NCI-H510A treated with DMSO at 0.1 percent for 48 hours (cell line): ENCODE results near the gene RDX.
A peak's percentile ranks its signal among the peaks of the same experiment; 100 is the strongest.

ENCODE experiments used
- DNase-seq: peaks from one replicate; lab custom pipeline; 2025; lab: John Stamatoyannopoulos, UW

The RDX gene

DNA sequence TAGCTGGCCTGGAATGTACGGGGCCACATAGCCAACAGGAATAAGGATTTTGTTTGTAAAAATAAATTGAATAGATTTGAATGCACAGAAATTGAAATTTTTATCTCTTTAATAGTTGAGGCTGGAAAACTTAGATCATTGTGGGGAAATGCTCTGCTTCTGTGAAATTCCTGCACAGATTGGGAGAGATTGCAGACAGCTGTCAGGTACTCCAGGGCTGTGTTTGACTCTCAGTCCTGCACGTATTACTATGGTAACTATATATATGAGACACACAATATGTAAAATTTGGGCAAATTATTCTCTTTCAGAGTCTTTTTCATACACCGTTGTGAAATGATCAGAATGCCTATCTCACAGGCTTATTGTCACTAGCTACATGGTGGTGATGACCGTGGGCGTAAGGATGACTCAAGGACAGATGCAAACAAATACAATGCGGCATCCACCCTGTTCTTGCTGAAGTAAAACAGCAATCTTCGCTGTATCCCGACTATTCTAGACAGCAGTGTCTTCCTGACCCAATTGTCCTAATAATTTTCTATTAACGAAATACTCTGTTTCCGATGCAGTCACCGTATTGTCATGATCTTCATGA lies 123.8 kb downstream of the RDX start:
- DNase-seq: no peak

DNA sequence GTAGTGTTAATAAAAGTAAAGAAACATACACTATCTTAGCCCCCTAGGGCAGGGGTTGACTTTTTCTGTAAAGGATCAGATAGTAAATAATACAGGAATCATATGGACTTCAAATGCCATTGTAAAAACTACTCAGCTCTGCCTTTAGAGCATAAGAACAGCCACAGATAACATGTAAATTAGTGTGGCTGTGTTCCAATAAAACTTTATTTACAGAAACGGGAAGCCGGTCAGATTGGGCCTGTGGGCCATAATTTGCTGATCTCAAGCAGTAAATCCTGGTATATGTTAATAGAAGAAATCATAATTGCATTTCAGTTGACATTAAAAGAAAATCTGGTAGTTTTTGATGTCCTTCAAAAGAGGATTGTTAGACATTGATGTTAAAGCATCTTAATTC lies 126.7 kb downstream of the RDX start:
- no peak for DNase-seq

DNA sequence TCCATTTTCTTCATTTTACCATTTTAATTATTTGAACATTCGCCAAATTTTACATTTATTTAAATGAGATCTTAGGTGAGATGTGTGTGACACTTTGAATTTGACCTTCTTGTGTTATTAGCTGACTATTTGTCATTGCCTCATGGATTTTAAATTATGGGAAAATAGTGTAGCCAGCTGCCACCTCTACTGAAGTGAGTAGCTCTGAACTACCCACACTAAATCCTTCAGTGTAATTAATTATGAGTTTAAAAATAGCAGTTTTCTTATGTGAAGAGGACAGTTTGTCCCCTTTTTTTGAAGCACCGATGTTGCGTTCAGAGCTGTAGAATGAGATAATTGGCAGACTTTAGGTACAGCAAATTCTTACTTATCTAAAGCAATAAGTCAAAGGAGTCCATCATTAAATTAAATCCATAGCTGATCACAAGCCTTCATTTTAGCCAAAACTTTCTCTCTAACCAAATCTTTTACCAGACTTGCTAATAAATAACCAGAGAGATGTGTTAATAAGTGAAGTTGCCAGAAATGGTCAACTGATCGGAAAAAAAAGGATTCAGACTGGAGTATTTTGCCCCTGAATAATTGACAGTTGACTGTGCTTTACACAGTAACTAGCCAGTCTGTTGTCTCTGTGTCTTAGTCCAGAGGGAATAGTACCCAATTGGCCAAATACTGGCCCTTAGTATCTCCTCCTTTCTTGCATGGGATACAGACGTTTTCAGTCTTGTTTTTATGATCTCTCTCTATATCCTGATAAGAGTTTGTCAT lies 128.2 kb downstream of the RDX start:
- no peak for DNase-seq

DNA sequence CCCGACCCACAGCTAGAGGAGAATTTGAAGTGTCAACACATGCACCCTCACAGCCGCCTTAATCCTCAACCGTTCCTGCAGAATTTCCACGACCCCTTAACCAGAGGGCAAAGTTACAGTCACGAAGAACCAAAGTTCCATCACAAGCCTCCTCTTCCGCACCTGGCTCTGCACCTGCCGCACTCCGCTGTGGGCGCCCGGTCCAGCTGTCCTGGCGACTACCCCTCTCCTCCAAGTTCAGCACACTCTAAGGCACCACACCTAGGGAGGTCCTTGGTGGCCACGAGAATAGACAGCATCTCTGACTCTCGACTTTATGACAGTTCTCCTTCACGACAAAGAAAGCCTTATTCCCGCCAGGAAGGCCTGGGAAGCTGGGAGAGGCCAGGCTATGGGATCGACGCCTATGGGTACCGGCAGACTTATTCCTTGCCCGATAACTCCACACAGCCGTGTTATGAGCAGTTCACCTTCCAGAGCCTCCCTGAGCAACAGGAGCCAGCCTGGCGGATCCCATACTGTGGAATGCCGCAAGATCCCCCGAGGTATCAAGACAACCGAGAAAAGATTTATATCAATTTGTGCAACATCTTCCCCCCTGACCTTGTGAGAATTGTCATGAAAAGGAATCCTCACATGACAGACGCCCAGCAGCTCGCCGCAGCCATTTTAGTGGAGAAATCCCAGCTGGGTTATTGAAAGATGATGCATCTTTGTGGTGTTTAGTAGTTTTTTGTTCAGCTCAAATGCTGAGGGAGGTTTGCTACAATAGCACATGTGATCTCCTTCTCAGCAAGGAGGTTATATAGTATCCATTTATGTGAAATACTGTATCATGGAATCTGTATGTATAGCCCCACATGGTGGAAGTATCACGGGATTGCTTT lies 131.1 kb downstream of the RDX start:
- DNase-seq: no peak

DNA sequence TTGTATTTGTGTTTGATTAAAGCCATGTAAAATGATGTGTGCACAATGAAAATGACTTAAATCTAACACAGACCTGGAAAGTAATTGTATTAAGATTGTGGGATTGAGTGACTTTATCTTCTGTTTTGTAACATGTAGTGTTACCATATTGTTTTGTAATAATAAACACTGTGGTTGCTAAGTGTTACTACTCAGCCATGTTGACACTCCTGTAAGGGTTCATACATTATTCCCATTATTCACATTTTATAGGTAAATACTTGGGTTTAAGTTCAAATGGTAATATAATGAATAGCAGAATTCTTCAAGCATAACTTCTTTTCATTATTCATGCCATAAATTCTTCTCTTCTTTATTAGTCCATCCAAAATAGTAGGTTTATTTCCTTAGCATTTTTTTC lies 134.2 kb downstream of the RDX start:
- DNase-seq: no peak

DNA sequence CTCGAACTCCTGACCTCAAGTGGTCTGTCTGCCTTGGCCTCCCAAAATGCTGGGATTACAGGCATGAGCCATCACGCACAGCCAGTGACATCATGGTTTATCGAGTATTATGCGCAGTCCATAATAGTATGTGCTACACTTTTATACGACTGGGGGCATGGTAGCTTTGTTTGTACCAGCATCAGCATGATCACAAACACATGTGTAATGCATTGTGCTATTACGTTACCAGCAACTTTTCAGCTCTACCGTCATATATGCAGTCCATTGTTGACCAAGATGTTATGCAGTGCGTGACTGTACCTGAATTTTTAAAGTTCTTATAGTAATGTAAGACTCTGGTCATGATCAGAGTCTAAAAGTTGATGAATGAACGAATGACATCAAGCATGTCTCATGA lies 135.4 kb downstream of the RDX start:
- DNase-seq: no peak

DNA sequence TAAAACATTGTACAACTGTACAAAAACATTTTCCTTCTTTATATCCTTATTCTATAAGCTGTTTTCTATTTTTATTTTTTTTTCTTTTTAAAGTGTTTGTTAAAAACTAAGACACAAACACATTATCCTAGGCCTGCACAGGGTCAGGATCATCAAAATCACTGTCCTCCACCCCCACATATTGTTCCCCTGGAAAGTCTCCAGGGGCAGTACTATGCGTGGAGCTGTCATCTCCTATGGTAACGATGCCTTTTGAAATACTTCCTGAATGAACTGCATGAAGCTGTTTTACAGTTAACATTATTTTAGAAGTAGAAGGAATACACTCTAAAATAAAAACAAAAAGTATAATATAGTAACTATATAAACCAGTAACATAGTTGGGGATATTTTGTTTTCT lies 136.0 kb downstream of the RDX start:
- no peak for DNase-seq

DNA sequence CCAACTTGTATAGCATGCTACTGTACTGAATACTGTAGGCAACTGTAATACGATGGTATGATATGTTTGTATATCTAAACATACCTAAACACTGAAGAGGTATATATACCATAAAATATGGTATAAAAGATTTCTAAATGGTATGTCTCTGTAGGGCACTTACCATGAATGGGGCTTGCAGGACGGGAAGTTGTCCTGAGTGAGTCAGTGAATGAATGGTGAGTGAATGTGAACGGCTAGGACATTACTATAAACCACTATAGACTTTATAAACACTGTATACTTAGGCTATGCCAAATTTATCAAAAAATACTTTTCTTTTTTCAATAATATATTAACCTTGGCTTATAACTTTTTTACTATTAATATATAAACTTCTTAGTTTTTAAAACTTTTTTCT lies 136.4 kb downstream of the RDX start:
- no peak for DNase-seq

DNA sequence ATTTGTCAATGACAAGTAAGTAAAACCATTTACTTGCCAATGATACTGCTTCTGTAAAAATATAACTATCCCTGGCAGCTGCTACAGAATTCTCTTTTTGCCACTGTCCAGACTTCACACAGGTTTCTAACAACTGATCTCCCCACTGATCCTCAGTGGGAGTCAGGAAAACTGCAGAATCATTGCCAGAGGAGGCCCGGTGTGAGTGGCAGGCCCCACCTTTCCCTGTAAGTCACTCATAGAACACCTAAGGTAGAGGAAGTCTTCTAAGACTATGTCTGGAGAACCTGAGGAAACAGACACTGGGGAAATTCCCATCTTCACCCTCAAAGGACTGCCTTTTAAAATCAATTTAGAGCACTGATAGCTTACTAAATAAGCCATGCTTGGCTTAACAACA lies 136.9 kb downstream of the RDX start:
- DNase-seq: no peak

DNA sequence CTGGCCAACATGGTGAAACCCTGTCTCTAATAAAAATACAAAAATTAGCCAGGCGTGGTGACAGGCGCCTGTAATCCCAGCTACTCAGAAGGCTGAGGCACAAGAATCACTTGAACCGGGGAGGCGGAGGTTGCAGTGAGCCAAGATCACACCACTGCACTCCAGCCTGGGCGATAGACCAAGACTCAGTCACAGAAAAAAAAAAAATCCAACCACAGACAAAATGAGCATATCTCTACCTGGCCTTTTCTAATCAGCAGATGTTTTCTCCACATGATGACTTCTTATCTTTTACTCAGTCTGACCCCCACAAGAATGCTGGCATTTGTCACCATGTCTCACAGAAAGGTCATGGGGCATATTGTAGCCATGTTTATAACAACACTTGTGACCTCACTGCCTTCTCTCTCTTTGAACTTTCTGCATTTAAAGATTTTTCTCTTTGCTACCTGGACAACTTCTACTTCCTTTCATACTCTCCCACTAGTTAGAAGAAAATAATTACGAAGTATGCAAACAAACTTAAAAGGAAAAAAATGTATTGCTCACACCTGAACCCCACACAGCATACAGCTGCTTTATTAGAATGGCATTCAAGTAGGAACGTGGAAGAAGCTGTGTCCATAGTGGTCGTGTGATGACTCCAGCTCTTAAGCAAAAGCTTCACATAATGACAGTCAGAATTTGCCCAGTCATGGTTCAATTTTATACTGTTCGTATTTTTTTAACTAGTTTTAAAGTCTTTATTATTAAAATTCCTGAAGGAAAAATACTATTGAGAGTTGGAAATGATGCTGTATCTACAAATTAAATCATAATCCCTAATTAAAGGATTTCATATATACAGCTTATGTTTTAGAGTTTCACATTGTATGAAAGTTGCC lies 137.9 kb downstream of the RDX start:
- DNase-seq: no peak

DNA sequence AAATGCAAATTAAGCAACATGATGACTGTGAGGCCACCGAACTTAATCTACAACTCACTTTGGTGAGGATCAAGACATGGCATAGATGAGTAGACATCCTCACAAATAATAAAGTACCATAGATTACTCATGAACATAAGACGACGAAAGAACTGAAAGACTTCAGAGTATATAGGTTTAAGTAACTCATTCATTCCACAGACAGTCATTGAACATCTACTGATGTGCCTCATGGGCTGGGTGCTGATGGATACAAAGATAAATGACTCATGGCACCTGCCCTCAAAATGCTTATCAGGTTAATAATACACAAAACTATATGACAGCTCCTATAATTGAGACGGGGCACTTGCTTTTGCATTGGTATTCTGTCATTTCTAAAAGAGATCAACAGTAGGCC lies 139.9 kb downstream of the RDX start:
- DNase-seq: no peak

DNA sequence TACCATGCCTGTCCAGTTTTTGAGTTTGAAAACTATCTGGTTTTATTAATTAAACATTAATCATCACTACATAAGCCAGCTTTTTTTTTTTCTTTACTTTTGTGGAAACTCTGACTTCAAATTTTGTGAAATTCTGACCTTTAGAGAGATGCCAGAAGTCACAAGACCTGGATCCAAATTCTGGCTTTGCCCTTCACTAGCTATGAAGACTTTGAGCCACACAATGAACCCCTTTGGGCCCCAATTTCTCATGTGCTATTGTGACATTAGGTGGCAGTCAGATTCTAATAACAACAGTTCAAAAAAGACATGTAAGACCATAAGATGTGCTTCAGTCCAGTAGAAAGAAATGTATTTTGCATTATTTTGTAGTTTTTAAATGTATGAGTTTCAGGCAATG lies 142.9 kb downstream of the RDX start:
- DNase-seq: no peak

DNA sequence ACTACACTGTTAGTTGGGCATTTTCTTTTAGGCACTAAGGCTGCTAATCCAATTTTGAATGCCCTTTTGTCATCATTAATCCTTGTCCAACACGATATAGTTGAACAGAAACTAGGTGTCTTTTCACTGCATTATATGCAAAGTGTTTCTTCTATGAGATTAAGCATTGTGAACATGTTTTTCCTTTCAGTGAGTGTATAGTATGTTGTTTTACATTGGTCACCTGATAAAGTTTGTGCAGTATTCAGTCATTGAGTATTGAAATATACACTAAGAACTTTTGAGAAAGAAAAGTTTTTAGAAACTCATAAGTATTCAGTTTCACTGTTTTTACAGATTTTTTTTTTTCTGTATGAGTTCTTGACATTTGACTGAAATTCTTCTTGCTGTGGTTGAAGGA lies 144.2 kb downstream of the RDX start:
- DNase-seq: no peak

DNA sequence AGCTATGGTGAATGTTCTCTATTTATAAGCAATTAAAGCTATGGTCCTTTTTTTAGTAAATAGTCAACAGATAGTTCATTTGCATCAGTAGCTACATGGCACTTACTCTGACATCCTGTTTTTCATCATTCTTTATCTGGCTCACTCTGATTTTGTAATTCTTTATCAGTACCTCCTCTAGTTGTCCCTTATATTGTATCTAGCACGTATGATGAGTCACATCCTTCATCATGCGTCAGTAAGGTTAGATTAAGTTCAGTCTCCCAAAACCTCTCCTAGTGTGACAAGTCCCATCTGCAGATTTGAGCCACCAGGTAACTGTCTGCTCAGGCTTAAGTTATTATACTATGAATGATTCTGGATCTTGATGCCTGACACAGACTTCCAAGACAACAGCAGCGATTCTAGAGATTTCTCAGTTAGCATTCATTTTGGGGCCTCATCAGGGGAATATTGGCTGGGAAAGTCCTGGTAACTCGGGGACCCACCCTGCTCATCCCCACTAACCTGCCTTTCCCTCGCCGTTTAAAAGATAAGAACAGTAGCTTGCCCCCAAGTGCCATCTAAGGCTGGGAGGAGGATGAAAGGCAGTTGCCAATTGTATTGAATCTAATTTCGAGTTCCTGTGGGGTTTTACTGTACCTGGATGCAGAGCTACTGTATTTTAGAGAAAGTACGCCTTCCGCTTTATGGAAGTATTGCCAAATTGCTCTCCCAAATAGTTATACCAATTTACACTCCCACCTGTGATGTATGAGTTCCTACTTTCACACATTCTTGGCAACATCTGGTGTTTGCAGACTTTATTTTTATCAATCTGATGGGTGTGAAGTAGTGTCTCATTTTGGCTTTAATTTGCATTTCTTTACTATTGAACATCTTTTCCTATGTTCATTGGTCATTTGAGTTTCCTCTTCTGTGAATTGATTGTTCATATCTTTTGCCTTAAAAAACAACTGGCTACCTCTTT lies 147.4 kb downstream of the RDX start:
- no peak for DNase-seq

DNA sequence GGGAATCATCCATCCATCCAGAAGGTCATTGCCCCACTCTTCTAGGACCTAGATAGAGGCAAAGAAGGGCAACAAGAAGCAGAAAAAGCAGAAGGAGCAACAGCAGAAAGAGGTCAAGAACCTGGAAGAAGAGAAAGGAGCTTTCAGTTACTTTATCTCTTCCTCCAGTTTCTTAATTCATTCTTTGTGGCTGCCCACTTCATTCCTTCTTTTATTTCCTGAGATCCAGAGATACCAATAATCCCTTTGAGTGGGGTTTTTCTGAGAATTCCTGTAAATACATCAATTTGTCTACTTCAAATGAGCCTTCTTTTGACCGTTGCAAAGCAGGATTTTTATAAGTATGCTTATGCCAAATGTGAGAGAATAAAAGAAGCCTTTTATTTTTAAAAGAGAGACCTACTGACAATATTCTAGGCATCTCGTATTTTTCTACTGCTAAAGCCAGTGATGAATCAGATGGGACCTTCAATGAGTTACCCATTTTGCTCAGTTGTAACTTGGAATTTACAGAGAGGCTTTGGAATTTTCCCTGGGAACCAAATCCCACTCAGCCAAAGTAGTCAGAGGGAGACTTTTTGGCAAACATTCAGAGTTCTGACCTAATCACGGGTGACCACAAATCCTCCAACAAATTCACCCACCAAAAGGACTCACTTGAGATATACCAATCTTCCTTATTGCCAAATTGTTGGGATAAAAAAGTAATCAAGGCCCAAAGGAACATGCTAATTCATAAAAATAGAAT lies 148.3 kb downstream of the RDX start:
- no peak for DNase-seq

DNA sequence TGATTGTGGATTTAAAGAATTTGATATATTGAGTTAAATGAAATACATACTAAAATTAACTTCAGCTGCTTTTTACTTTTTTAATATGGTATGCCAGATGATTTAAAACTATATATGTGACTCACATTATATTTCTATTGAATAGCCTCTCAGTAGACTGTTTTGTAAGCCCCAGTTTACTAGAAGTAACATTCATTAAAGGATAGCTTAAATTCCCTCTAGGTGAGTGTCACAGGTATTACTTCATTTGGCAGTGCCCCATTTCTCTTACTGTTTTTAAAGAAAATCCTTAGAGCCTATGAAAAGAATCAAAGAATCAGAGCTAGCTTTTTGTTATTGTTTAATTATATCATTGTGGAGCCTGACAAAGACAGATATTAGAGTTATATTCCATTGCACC lies 154.6 kb downstream of the RDX start:
- DNase-seq: no peak

DNA sequence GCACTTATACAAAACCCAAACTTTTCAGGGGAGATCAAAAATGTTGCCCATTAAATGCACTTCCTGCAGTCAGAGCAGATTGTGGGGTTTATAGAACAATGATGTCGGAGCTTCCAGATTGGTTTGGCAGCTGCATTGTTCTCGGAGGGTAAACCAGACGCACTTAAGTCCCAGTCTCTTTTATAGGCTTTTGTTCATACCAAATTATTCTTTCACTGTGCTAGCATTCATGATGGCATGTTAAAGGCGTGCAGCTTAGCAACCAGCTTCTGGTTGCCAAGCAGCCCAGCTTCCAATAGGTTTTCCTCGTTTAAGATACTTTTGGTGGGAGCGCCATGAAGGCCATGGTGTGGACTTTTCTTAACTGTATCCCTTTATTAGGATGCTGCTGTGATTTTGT lies 162.3 kb downstream of the RDX start:
- no peak for DNase-seq

DNA sequence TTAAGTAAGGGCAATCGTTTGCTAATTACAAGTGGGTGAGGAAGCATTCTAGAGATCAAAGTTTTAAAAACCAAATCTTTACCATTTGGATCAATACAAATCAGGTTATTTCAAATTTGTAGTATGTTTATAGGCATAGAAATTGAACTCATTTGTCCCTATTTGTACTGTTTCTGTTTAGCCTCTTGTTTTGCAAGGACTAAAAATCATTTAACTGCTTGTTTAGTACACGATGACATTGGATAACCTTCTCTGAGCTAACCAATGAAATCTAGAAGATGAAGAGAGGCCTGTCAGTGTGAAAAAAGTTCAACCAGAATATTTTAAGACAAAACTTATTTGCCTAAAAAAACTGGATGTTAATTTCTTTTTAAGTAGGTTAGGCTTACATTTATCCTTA lies 163.3 kb downstream of the RDX start:
- DNase-seq: no peak

DNA sequence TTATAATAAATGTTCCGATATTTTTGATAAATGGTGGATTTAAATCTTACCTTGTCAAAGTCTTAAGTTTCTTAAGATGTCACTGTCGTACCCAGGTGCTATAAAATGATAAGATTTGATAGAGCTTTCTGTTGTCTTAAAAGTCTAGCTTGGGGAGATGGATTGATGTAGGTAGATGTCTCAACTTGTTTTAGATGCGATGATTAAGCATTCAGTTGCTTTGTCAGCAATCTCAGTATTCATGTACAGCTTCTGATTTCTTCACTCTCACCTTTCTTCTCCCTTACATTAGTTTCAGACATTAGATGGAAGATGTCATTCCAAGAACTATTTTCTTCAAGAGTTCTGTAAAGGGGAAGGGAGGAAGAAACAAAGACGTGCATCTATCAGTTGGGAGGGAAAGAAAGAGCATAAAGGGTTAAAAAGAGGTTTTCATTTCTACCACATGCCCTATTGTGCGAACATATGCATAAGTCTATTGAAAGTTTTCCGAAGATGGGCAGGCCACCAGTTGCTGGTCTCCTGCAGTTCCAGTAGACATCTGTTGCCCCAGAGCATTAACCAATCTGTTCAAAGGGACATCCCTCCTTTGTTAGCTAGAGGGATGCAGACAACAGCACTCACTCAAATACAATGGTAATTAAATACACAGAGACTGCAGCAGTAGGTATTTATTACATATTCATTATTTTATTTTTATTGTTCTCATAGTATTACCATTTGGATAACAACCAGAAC lies 164.9 kb downstream of the RDX start:
- peak; percentile 6 for DNase-seq
